NCI-H1930 (cell line): Measurements from ENCODE around the gene SLC7A8.

Source experiments
- DNase-seq, 2 experiments: peaks; one replicate each; lab custom pipeline; 2025; lab: John Stamatoyannopoulos, UW

Gene SLC7A8

GRCh38 chr14:23182372-23183157 is 895 bp downstream of the SLC7A8 start:
- DNase-seq = no peak

- DNase-seq = no peak
Measured at GRCh38 chr14:23181946-23182345, 1.5 kb downstream of the SLC7A8 start.

GRCh38 chr14:23181453-23181852 is 2.0 kb downstream of the SLC7A8 start:
- no peak for DNase-seq

GRCh38 chr14:23177181-23177580 is 6.3 kb downstream of the SLC7A8 start:
- DNase-seq = no peak

- no peak for DNase-seq
Measured at GRCh38 chr14:23175823-23176222, 7.6 kb downstream of the SLC7A8 start.

- no peak for DNase-seq
Measured at GRCh38 chr14:23174296-23175184, 8.9 kb downstream of the SLC7A8 start.

- DNase-seq = no peak
Measured at GRCh38 chr14:23173796-23174195, 9.7 kb downstream of the SLC7A8 start.

GRCh38 chr14:23173031-23173430 is 10.4 kb downstream of the SLC7A8 start:
- DNase-seq = no peak

GRCh38 chr14:23172574-23172973 is 10.9 kb downstream of the SLC7A8 start:
- DNase-seq = no peak

GRCh38 chr14:23172096-23172495 is 11.4 kb downstream of the SLC7A8 start:
- DNase-seq = no peak

GRCh38 chr14:23171222-23171975 is 12.1 kb downstream of the SLC7A8 start:
- no peak for DNase-seq

- no peak for DNase-seq
Measured at GRCh38 chr14:23169622-23170021, 13.8 kb downstream of the SLC7A8 start.

GRCh38 chr14:23168246-23168645 is 15.2 kb downstream of the SLC7A8 start:
- DNase-seq = no peak

GRCh38 chr14:23167116-23167847 is 16.2 kb downstream of the SLC7A8 start:
- DNase-seq = no peak

- DNase-seq = no peak
Measured at GRCh38 chr14:23164949-23165348, 18.5 kb downstream of the SLC7A8 start.

GRCh38 chr14:23164250-23164649 is 19.2 kb downstream of the SLC7A8 start:
- no peak for DNase-seq

- DNase-seq = no peak
Measured at GRCh38 chr14:23163830-23164229, 19.6 kb downstream of the SLC7A8 start.

- no peak for DNase-seq
Measured at GRCh38 chr14:23162800-23163199, 20.7 kb downstream of the SLC7A8 start.

- no peak for DNase-seq
Measured at GRCh38 chr14:23162005-23162404, 21.5 kb downstream of the SLC7A8 start.

- no peak for DNase-seq
Measured at GRCh38 chr14:23160924-23161522, 22.4 kb downstream of the SLC7A8 start.

GRCh38 chr14:23159532-23159931 is 23.9 kb downstream of the SLC7A8 start:
- DNase-seq = no peak
